ENCODE measurements around the gene APPBP2.

APPBP2 gene

GRCh38 chr17:60393840-60394723 is 132.0 kb downstream of the APPBP2 start:
- DNase-seq: no peak

Measured in hypothalamus (tissue), 51 donors.